Epithelial cell of proximal tubule (primary cell): ENCODE data around the gene YARS1. TPM values are rescaled to one million over a fixed set of nuclear protein-coding genes. Genes with fewer than 3 reads are reported as not detected.

Experiments used
- DNase-seq: peaks from one replicate; pipeline ENCODE4 v3.0.0-alpha.2; 2011; ENCODE audit warnings: low read depth
- H3K4me3 ChIP-seq: 2 replicates; pipeline ENCODE4 v1.5.1; 2011; ENCODE audit warnings: low read depth, mild to moderate bottlenecking, low read length
- CTCF ChIP-seq: conservative IDR thresholded peaks from 2 replicates; pipeline ENCODE4 v1.5.1; 2012; ENCODE audit warnings: low read depth, mild to moderate bottlenecking, low read length
- total RNA-seq: library from RNA; depleted of rRNA; stranded (reverse); fragments of >200 nt; gene quantifications from 2 replicates; pipeline ENCODE4 v1.2.3, GENCODE V29; 2015

YARS1 gene
- total RNA-seq, 1 donor from 2014 or later, result 90.9 TPM

- DNase-seq, result no peak
- TF ChIP-seq CTCF, result no peak
- H3K4me3 ChIP-seq, result peak overlapping the region; percentile 61
These were observed 61.4 kb downstream of the YARS1 start for GRCh38 chr1:32755810-32756159.

- H3K4me3 ChIP-seq, result peak overlapping the region; percentile 61
- no peak for TF ChIP-seq CTCF
- DNase-seq, result no peak
These were observed 61.9 kb downstream of the YARS1 start for GRCh38 chr1:32755098-32755809.

- peak overlapping the region; percentile 61 for H3K4me3 ChIP-seq
- TF ChIP-seq CTCF, result no peak
- DNase-seq, result no peak
These were observed 62.7 kb downstream of the YARS1 start for GRCh38 chr1:32754317-32755097.

GRCh38 chr1:32753532-32754316, 63.4 kb downstream of the YARS1 start:
- TF ChIP-seq CTCF, result no peak
- no peak for DNase-seq
- H3K4me3 ChIP-seq, result peak overlapping the region; percentile 61

- H3K4me3 ChIP-seq, result no peak overlapping the region
- TF ChIP-seq CTCF, result no peak
- DNase-seq, result no peak
These were observed 67.4 kb downstream of the YARS1 start for GRCh38 chr1:32749771-32750170.

- DNase-seq, result no peak
- no peak for TF ChIP-seq CTCF
- no peak overlapping the region for H3K4me3 ChIP-seq
These were observed 67.8 kb downstream of the YARS1 start for GRCh38 chr1:32749332-32749731.
